ENCODE data around the gene TEKT1. TPM values are rescaled to one million over a fixed set of nuclear protein-coding genes. Genes with fewer than 3 reads are reported as not detected.

The TEKT1 gene
- polyA plus RNA-seq, 2 donors: not detected

DNA sequence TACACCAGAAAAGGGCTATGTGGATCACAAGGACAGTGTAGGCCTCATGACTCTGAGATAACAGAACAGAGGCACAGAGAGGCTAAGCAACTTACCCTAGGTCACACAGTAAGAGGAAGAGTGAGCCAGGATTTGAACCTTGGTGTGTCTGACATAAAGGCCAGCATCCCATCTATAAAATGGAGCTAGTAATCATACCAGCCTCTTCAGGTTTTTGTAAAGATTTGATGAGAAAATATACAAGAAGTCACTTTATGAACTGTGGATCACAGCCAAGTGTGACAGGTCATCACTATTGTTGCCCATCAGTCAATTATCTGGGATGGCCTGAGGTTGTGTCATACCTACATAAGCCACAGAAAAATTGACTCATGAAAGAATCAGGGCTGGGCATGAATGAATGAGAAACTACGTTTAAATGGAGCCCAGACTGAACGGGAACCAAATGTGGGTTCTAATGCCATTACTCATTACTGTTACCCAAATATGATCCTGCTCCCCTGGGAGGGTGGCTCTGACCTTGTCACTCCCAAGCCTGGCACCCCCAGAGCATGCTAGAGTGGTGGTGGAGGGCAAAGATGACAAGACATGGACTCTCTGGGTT is 34.5 kb downstream of the TEKT1 start:
- H3K4me3 ChIP-seq (ENCODE audit: low read depth in 1 of 2, low read length in 2 of 2): no peak overlapping the region
- H3K27ac ChIP-seq (ENCODE audit: low read depth in 2 of 2, low read length in 1 of 2): no peak overlapping the region
- peaks cover 0 to 2% of the 10 kb centered on the region in 2 donors for H3K4me1 ChIP-seq (ENCODE audit: control insufficient read depth in 2 of 2, insufficient read depth in 2 of 2, low read length in 1 of 2)
- 43 to 59% methylated on average over 2 of the region's 2 CpGs for whole genome bisulfite sequencing, 2 donors
- no peaks in the 10 kb centered on the region for H3K36me3 ChIP-seq (ENCODE audit: control insufficient read depth in 2 of 2, insufficient read depth in 2 of 2, low read length in 1 of 2)
- peaks cover 0 to 3% of the 10 kb centered on the region in 2 donors for H3K27me3 ChIP-seq (ENCODE audit: control insufficient read depth in 1 of 2, insufficient read depth in 2 of 2, low read length in 2 of 2)
- no peaks in the 10 kb centered on the region for H3K9me3 ChIP-seq (ENCODE audit: control insufficient read depth in 2 of 2, insufficient read depth in 1 of 2, low read depth in 1 of 2, low read length in 1 of 2)

DNA sequence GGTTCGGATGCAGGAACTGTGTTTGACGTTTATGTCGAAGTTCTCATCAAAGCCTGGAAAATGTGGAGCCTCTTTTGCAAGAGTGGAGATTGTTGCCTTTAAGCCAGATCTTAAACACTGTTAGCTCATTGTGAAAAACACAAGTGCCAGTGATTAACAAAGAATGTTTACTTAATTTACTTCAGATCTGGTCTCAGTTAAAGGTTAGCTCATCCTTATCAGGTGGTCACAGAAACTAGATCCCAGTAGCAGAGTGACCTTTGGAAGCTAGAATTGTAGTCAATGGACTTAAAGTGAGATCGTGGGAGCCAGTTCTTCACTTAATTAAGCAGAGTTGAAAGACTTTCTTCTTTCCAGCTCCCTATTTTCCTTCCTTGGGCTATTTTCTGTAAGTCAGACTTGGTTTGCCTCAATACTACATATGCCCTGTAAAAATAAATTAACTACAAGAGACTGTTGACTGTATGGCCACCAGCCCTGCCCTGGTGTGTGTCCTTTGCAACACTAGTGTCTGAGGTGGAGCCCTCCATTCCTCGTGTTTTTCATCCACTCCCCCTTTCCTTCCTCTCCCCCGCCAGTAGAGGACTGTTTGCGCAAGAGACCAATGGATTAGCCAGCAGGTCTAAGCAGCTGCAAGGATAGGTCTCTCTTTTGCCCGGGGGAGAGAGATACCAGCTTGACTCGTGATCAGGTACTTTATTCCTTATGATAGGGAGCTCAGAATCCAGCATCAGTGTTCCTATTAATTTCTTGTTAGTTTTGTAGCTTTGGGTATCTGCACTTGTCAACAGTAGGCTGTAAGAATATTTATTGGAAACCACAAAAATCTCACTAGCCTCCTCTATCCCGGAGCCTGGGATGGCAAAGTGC is 35.3 kb downstream of the TEKT1 start:
- Histone ChIP-seq H3K36me3 (ENCODE audit: control insufficient read depth in 2 of 2, insufficient read depth in 2 of 2, low read length in 1 of 2) (no peaks in the 10 kb centered on the region), H3K4me1 (ENCODE audit: control insufficient read depth in 2 of 2, insufficient read depth in 2 of 2, low read length in 1 of 2) (peaks cover 0 to 2% of the 10 kb centered on the region in 2 donors), H3K9me3 (ENCODE audit: control insufficient read depth in 2 of 2, insufficient read depth in 1 of 2, low read depth in 1 of 2, low read length in 1 of 2) (no peaks in the 10 kb centered on the region), H3K27ac (ENCODE audit: low read depth in 2 of 2, low read length in 1 of 2) (no peak overlapping the region), H3K4me3 (ENCODE audit: low read depth in 1 of 2, low read length in 2 of 2) (no peak overlapping the region), H3K27me3 (ENCODE audit: control insufficient read depth in 1 of 2, insufficient read depth in 2 of 2, low read length in 2 of 2) (peaks cover 0 to 6% of the 10 kb centered on the region in 2 donors)
- 57 to 63% methylated on average over 10 of the region's 10 CpGs for WGBS, 2 donors

GRCh38 chr17:6793748-6794493 is 37.6 kb downstream of the TEKT1 start:
- 70 to 73% methylated on average over 5 of the region's 5 CpGs for whole genome bisulfite sequencing, 2 donors
- H3K4me3 ChIP-seq (ENCODE audit: low read depth in 1 of 2, low read length in 2 of 2): no peak overlapping the region
- no peaks in the 10 kb centered on the region for H3K9me3 ChIP-seq (ENCODE audit: control insufficient read depth in 2 of 2, insufficient read depth in 1 of 2, low read depth in 1 of 2, low read length in 1 of 2)
- H3K4me1 ChIP-seq (ENCODE audit: control insufficient read depth in 2 of 2, insufficient read depth in 2 of 2, low read length in 1 of 2): peaks cover 0 to 4% of the 10 kb centered on the region in 2 donors
- H3K36me3 ChIP-seq (ENCODE audit: control insufficient read depth in 2 of 2, insufficient read depth in 2 of 2, low read length in 1 of 2): no peaks in the 10 kb centered on the region
- peaks cover 0 to 6% of the 10 kb centered on the region in 2 donors for H3K27me3 ChIP-seq (ENCODE audit: control insufficient read depth in 1 of 2, insufficient read depth in 2 of 2, low read length in 2 of 2)
- H3K27ac ChIP-seq (ENCODE audit: low read depth in 2 of 2, low read length in 1 of 2): no peak overlapping the region

DNA sequence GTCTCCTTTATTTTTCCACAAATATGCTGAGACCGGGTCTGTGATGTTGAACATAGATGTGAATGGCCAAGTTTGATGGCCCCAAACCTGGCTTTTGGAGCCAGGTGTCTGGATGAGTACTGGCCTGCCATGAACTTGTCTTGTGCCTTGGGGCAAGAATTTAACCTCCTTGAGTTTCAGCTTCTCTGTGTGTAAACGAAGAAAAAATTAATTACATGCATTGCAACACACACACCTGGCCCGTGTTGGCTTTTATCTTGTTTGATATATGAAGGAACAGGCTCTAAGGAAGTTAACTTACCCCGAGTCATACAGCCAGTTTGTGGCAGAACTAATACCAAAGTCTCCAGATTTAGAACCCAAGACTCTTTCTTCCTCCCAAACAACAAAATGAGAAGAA is 42.4 kb downstream of the TEKT1 start:
- WGBS, 2 donors: 42 to 48% methylated on average over 4 of the region's 4 CpGs
- no peak overlapping the region for H3K27ac ChIP-seq (ENCODE audit: low read depth in 2 of 2, low read length in 1 of 2)
- peaks cover 0 to 6% of the 10 kb centered on the region in 2 donors for H3K27me3 ChIP-seq (ENCODE audit: control insufficient read depth in 1 of 2, insufficient read depth in 2 of 2, low read length in 2 of 2)
- H3K36me3 ChIP-seq (ENCODE audit: control insufficient read depth in 2 of 2, insufficient read depth in 2 of 2, low read length in 1 of 2): no peaks in the 10 kb centered on the region
- H3K9me3 ChIP-seq (ENCODE audit: control insufficient read depth in 2 of 2, insufficient read depth in 1 of 2, low read depth in 1 of 2, low read length in 1 of 2): no peaks in the 10 kb centered on the region
- no peak overlapping the region for H3K4me3 ChIP-seq (ENCODE audit: low read depth in 1 of 2, low read length in 2 of 2)
- peaks cover 0 to 4% of the 10 kb centered on the region in 2 donors for H3K4me1 ChIP-seq (ENCODE audit: control insufficient read depth in 2 of 2, insufficient read depth in 2 of 2, low read length in 1 of 2)

- H3K27ac ChIP-seq (ENCODE audit: low read depth in 2 of 2, low read length in 1 of 2): peak overlapping the region; percentile 61 to 75
Measured at GRCh38 chr17:6787081-6787693, 44.3 kb downstream of the TEKT1 start.

GRCh38 chr17:6786618-6787017 is 44.9 kb downstream of the TEKT1 start:
- Histone ChIP-seq H3K4me1 (ENCODE audit: control insufficient read depth in 2 of 2, insufficient read depth in 2 of 2, low read length in 1 of 2) (peaks cover 0 to 4% of the 10 kb centered on the region in 2 donors), H3K4me3 (ENCODE audit: low read depth in 1 of 2, low read length in 2 of 2) (peak overlapping the region; percentile 29 to 33), H3K36me3 (ENCODE audit: control insufficient read depth in 2 of 2, insufficient read depth in 2 of 2, low read length in 1 of 2) (no peaks in the 10 kb centered on the region), H3K27ac (ENCODE audit: low read depth in 2 of 2, low read length in 1 of 2) (peak overlapping the region; percentile 61 to 75), H3K27me3 (ENCODE audit: control insufficient read depth in 1 of 2, insufficient read depth in 2 of 2, low read length in 2 of 2) (peaks cover 0 to 2% of the 10 kb centered on the region in 2 donors), H3K9me3 (ENCODE audit: control insufficient read depth in 2 of 2, insufficient read depth in 1 of 2, low read depth in 1 of 2, low read length in 1 of 2) (no peaks in the 10 kb centered on the region)
- WGBS, 2 donors: 35 to 50% methylated on average over 8 of the region's 8 CpGs

More at GRCh38 chr17:6787081-6787693, 44.3 kb downstream of the TEKT1 start:
- 22 to 36% methylated on average over 10 of the region's 10 CpGs for WGBS, 2 donors
- Histone ChIP-seq H3K9me3 (ENCODE audit: control insufficient read depth in 2 of 2, insufficient read depth in 1 of 2, low read depth in 1 of 2, low read length in 1 of 2) (no peaks in the 10 kb centered on the region), H3K27me3 (ENCODE audit: control insufficient read depth in 1 of 2, insufficient read depth in 2 of 2, low read length in 2 of 2) (peaks cover 0 to 3% of the 10 kb centered on the region in 2 donors), H3K4me1 (ENCODE audit: control insufficient read depth in 2 of 2, insufficient read depth in 2 of 2, low read length in 1 of 2) (peaks cover 0 to 4% of the 10 kb centered on the region in 2 donors), H3K36me3 (ENCODE audit: control insufficient read depth in 2 of 2, insufficient read depth in 2 of 2, low read length in 1 of 2) (no peaks in the 10 kb centered on the region), H3K4me3 (ENCODE audit: low read depth in 1 of 2, low read length in 2 of 2) (peak overlapping the region in 1 of 2 donors; percentile 33)

- no peaks in the 10 kb centered on the region for H3K36me3 ChIP-seq (ENCODE audit: control insufficient read depth in 2 of 2, insufficient read depth in 2 of 2, low read length in 1 of 2)
- H3K4me1 ChIP-seq (ENCODE audit: control insufficient read depth in 2 of 2, insufficient read depth in 2 of 2, low read length in 1 of 2): peaks cover 0 to 2% of the 10 kb centered on the region in 2 donors
- H3K4me3 ChIP-seq (ENCODE audit: low read depth in 1 of 2, low read length in 2 of 2): no peak overlapping the region
- H3K27ac ChIP-seq (ENCODE audit: low read depth in 2 of 2, low read length in 1 of 2): no peak overlapping the region
- H3K9me3 ChIP-seq (ENCODE audit: control insufficient read depth in 2 of 2, insufficient read depth in 1 of 2, low read depth in 1 of 2, low read length in 1 of 2): no peaks in the 10 kb centered on the region
- 93 to 97% methylated on average over 4 of the region's 4 CpGs for WGBS, 2 donors
- H3K27me3 ChIP-seq (ENCODE audit: control insufficient read depth in 1 of 2, insufficient read depth in 2 of 2, low read length in 2 of 2): no peaks in the 10 kb centered on the region
Measured at GRCh38 chr17:6782244-6782643, 49.3 kb downstream of the TEKT1 start.

GRCh38 chr17:6780886-6781285 is 50.6 kb downstream of the TEKT1 start:
- Histone ChIP-seq H3K27me3 (ENCODE audit: control insufficient read depth in 1 of 2, insufficient read depth in 2 of 2, low read length in 2 of 2) (no peaks in the 10 kb centered on the region), H3K36me3 (ENCODE audit: control insufficient read depth in 2 of 2, insufficient read depth in 2 of 2, low read length in 1 of 2) (no peaks in the 10 kb centered on the region), H3K27ac (ENCODE audit: low read depth in 2 of 2, low read length in 1 of 2) (no peak overlapping the region), H3K9me3 (ENCODE audit: control insufficient read depth in 2 of 2, insufficient read depth in 1 of 2, low read depth in 1 of 2, low read length in 1 of 2) (peaks cover 0 to 3% of the 10 kb centered on the region in 2 donors), H3K4me3 (ENCODE audit: low read depth in 1 of 2, low read length in 2 of 2) (no peak overlapping the region), H3K4me1 (ENCODE audit: control insufficient read depth in 2 of 2, insufficient read depth in 2 of 2, low read length in 1 of 2) (no peaks in the 10 kb centered on the region)
- 62 to 67% methylated on average over 3 of the region's 3 CpGs for WGBS, 2 donors

- Histone ChIP-seq H3K27ac (ENCODE audit: low read depth in 2 of 2, low read length in 1 of 2) (no peak overlapping the region), H3K9me3 (ENCODE audit: control insufficient read depth in 2 of 2, insufficient read depth in 1 of 2, low read depth in 1 of 2, low read length in 1 of 2) (peaks cover 0 to 3% of the 10 kb centered on the region in 2 donors), H3K27me3 (ENCODE audit: control insufficient read depth in 1 of 2, insufficient read depth in 2 of 2, low read length in 2 of 2) (no peaks in the 10 kb centered on the region), H3K36me3 (ENCODE audit: control insufficient read depth in 2 of 2, insufficient read depth in 2 of 2, low read length in 1 of 2) (no peaks in the 10 kb centered on the region), H3K4me1 (ENCODE audit: control insufficient read depth in 2 of 2, insufficient read depth in 2 of 2, low read length in 1 of 2) (no peaks in the 10 kb centered on the region), H3K4me3 (ENCODE audit: low read depth in 1 of 2, low read length in 2 of 2) (no peak overlapping the region)
- WGBS, 2 donors: 80 to 84% methylated on average over 8 of the region's 8 CpGs
Measured at GRCh38 chr17:6780001-6780400, 51.5 kb downstream of the TEKT1 start.

Measured in esophagus (tissue), 2 donors.